NCI-H1694 treated with DMSO at 0.1 percent for 48 hours (cell line): ENCODE data around the gene BRINP3.
"Not testable (repeated sequence)": the region's sequence is repeated elsewhere in the genome, so short reads cannot be mapped to it uniquely, and the experiment has no call there.

Experiments
- DNase-seq: peaks from one replicate; lab custom pipeline; 2025; lab: John Stamatoyannopoulos, UW

The BRINP3 gene

DNA sequence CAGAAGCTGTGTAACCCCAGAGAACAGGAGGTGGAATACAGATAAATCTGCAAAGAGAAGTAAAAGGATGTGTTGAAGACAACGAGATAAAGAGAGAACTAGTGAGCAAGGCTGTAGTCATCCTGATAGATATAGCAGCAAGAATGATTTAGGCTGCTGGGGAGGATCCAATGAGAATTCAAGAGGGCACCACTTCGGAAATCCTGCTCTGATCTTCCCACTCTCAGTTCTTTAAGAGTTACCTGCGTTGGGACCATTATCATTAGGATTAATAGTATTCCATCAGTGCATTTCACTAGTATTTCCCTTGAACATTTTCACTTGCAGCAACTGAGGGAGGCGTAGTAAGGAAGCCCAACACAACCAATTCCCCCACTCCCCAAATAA is at the start of gene BRINP3:
BRINP3 (minus strand) TSS at position 103 of the 387 bp plus-strand sequence.
- no peak for DNase-seq

DNA sequence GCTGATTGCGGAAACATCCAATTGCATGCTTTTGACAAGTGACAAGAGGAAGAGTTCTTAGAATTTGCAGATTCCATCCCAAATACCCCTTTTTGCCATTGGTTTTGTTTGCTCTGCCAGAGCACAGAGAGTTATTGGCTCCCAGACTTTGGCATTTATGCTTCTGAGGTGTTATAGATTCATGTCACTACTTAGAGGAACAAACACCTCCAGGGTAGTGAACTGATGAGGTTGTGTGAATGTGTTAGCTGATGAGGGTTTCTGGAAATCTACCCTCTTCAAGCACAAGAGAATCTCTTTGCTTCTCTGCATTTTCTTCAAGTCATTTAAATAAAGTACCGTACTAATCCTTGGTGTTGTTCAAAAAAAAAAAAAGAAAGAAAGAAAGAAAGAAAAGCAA is 33.9 kb upstream of the BRINP3 start:
- DNase-seq: no peak

DNA sequence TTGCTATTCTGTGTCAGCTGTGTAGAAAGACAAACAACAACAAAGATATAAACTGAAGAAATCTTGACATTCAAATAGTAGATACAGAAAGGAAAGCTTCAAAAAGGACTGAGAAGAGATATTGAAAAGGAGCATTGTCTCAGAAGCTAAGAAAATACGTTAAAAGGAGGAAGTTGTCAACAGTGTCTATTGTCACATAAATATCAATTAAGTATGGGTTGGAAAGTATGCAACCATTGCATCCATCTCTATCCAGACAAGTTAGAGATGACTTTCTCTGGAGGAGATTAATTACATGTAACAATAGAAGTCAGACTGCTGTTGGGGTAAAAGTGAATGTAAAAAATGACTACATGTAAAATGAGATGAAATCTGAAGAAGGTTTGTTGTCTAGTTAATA is 29.7 kb upstream of the BRINP3 start:
- DNase-seq: no peak

DNA sequence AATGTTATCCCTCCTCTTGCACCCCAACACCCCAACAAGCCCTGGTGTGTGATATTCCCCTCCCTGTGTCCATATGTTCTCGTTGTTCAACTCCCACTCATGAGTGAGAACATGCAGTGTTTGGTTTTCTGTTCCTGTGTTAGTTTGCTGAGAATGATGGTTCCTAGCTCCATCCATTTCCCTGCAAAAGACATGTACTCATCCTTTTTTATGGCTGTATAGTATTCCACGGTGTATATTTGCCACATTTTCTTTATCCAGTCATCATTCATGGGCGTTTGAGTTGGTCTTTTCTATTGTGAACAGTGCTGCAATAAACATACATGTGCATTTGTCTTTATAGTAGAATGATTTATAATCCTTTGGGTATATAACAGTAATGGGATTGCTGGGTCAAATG is 26.9 kb upstream of the BRINP3 start:
- not testable (repeated sequence) for DNase-seq

DNA sequence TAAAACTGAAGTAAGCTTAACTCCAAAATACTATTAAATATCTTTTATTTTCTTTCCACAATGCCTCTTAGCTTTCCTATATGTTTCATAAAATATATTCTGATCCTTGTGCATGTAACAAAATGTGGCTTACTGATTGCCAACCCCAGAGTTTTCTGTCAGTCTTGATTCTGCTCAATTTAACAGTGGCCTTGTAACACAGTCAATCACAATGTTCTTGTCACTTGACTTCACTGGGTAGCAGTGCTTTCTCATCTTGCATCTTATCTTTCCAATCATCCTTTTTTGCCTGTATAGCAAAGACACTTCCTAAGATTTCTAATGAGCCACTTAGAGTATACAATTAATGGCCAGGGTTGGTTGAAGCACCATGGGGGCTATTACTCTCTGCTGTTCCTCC is 19.9 kb upstream of the BRINP3 start:
- no peak for DNase-seq

DNA sequence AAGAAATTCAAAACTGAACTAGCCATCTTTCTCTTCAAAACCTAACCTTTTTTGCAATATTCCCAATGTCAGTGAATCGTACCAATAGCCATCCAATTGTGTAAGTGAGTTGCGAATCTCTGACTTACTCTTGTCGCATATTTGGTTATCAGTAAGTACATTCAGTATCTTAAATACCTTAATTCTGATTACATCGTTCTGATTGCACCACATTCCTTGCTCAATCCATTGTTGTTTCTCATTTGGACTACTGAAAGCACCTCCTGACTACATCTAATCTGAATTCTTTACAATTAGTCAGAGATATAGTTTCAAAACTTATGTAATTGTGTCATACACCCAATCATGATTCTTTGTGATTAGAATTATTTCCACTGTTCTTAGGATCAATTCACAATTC is 16.8 kb upstream of the BRINP3 start:
- no peak for DNase-seq

DNA sequence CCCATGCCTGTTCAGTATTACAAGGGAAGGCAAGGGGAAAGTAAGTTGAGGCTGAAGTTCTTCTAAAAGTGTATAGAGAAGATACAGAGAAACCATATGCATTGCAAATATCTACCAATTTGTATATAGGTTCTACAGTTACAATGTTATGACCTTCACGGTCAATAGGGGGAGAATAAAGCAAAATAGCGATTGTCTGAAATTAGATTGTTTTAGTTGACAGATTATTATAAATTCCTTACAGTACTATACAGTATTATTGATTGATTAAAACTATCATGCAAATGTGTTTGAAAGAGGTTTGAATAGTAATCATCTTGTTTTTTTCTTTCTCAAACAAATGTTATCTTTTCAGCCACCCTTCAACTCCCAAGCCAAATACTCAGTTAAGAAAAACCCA is 13.7 kb upstream of the BRINP3 start:
- no peak for DNase-seq

DNA sequence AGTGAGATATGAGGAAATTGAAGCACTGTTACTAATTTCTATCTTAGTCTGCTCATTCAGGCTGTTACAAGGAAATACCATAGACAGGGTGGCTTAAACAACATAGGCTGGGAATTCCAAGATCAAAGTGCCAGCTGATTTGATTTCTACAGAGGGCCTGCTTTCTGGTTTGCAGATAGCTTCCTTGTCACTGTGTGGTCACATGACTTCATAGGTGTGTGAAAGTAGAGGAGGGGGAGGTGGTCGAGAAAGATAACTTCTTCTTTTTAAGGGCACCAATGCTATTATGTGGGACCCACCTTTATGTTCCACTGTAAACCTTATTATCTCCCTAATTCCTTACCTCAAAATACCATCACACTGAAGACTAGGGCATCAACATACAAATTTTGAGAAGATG is 6.4 kb upstream of the BRINP3 start:
- no peak for DNase-seq

DNA sequence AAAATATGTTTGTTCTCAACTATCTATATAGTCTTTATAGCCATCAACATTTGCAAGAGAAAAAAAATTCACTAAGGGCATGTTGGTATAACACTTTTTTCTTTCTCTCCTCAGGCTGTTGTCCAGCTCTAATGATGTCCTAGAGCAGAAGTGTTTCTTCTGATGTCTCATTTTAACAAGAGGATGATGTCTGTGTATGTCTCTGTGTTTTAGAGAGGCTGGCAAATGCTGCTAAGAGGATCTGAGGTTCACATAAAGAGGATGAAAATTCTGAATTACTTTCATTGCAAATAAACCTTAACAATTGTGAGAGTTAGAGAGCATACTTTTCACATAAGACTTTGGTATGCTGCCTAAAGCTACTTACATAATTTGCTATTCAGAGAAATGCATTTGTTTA is 2.6 kb upstream of the BRINP3 start:
- no peak for DNase-seq

DNA sequence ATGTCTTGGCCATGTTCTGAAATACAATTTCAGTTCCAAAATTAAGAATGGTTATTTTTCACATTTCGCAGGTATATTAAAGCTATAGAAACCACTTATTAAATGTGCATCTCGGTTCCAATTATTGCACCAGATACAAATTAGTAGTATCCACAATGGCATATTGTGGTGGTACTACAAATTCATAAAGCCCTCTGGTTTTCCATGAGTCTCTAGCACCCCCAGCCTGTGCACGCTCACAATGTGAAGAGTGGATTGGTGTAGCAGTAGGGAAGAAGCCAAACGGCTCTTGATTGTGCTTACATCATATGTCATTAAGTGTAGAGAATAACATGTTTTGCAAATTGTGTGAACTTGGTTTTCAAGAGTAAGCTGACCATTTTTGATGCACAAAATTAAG is 1.9 kb upstream of the BRINP3 start:
- DNase-seq: no peak

DNA sequence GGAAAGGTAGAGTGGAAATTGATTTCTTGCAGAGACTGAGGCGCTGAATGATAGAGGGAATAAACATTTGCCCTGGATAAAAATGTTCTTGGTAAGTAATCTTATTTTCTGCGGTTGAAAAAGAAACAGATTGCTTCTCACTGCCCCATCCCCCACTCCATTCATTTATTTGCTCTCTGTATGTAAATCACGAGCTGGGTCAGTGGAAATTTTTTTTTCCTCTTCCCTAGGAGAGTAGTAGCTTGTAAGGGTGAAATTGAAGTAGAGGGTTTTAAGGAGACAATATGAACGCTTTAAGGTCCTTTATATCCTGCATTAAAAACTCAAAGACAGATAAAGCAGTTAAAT is 1.4 kb upstream of the BRINP3 start:
- DNase-seq: no peak

DNA sequence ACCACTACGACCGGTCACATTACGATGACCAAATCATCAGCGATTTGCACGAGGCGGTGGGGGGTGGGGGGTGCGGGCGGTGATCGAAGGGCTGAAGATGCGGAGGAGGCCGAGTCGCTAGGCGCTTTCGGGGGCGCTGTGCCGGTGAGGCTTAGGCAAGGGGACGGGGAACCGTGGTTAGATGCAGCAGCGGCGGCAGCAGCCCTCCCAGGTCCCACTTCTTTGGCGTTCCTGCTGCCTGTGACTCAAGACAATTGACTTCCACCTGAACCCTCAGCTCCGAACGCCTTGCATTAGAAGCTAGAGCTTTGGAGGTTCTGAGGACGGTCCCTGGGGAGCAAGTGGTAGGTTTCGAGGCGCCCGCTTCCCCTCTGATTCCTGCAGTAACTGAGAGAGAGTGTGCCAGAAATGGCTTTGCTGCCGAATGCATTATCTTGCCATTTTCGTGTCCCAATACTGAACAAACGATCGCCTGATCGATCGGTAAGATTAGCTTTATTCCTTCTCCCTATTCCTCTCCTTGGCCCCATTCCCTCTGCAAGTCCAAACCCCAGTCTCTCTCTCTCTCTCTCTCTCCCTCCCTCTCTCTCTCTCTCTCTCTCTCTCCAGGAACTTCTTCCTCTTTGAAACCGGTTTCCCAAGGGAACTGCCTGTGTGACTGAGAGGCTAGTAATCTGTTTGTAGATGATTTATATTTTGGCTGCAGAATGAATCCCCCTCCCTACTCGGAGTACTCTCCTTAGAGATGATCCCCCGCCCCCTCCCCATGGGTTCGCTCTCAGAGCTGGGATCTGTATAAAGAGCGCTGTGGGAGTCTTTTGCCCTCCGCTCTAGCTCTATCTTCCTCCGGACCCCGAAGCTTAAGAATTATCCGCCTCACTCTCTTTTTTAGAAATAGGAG is 735 bp upstream of the BRINP3 start:
- DNase-seq: peak; percentile 54

DNA sequence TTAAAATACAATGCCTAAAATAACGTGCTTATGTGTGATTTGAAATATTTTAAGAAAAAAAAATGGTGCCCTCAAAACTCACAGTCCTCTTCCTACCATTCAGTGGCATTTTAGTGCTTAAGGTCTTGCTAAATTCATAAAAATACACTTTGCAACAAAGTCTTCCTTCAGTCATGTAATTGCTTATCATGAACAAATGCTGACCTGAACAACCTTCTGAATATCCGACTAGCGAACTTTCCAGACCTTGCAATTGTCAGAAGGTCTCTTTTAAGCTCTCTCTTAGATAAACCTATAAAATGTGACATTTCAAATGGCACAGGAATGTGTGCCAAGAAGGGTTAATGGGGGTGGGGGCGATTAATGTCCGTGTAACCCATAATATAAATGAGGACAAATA is 858 bp downstream of the BRINP3 start:
- DNase-seq: no peak

DNA sequence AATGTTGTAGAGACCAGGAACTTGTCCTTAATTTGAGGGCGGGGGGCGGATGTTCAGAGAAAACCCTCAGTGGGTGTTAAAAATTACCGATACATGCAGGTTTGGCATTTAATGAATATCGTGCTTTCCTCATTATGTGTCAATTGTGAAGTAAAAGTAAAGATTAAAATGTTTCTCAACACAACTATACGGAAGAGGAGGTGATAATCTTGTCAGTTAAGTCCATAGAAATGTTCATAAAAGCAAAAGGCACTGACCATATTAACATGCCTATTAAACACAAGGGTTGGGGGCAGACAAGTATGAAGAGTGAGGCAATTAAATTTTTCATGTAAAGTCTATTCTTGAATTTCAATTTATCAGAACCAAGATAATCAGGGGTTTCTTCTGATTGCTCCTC is 1.3 kb downstream of the BRINP3 start:
- DNase-seq: no peak

DNA sequence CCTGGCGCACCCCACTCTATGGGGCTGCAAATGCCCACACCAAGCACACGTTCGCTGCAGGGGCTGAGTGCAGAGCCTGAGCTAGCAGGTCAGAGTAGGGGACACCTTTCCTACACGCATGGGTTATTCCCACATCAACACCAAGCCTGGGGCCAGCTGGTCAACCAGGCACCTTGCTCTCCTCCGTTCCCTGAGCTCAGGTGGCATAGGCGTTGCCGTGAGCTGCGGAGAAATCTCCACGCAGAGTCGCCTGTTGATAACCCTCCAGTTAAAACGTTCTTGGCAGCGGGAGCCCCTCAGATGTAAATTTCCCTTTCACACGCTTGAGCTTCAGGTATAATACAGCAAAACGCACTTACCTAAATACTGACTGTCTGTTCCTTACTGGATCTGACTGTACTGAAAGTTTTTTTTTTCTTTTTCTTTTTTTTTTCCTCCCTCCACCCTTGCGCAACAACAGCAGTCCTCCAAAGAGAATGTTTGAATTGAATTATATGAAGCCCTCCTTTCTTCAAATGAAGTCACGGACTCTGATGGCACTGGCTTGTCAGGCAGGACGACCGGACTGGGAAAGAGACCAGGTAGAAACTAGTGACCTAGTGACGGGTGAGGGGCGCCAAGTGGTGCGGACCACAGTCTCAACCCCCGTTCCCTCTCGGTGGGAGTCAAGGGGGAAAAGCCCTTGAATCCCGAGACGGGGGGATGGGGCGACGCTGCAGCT is 2.1 kb downstream of the BRINP3 start:
- no peak for DNase-seq

DNA sequence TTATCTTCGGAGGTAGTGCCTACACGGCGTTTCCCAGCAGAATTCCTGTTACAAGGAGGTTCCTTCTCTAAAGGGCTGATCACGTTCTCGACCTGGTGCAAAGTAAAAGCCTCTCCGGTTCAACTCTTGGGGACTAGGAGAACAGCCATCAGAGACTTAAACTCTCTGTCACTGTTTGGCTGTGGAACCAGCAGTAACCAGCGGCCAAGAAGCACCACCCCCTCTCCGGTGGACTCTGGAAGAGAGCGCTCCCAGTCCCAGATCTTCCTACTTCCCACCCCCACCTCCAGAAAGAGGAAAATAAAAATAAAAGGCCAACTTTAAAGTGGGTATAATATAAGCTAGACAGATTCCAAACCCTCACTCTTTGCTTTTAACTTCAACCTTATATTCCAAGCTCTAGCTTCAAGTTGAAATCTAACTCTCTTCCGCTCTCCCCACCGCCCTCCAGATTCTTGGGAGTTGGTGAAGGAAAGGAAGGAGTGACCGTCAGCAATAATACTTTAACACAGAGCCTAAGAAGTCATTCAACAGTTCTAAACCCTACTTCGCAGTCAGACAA is 2.9 kb downstream of the BRINP3 start:
- DNase-seq: no peak

DNA sequence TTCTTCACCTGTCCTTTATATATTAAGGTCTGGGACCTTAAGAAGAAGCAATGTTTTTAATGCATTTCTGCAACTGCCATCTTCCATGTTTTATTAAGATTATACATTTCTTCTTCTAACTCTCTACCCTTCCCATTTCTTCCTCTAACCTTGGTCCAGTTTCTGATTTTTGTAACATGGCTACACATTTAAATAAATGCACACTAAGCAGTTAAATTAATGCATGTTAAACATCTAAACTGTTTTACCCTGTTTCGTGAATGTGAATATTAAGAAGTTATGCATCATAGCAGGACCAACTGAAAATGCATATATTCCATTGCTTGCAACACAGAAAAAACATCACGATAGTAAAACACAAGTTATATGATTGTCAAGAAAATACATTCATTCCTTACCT is 3.7 kb downstream of the BRINP3 start:
- no peak for DNase-seq

DNA sequence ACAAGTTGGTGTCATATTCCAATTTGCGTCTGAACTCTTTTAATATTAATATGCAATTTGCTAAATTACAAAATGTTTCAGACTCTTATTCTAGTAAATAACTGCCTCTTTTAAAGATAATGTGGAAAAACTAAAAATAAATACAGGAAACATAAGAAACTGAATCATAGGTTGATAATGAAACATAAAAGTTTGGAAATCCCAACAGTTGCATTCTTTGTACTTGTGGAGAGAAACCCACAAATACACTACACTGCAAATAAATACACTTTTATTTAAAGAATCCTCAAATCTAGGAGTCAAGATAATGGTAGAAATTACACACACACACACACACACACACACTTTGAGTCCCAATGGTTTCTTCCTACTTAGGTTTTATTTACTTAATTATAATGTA is 5.2 kb downstream of the BRINP3 start:
- DNase-seq: no peak

DNA sequence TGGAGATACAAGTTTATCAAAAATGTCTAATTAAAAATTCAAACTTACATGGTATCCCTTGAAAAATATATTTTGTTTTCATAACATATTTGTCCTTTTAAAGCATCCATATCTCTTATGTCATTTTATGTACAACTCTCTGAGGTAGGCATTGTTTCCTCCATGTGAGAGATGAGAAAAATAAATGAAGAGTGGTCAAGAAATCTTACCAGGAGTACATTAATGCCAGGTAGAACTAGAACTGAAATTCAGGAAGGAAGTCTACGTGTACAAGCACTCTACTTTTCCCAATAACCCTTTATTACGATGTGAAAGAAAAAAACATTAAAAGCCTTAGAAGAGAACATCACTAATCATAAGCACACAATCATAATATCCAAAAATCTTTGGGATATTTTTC is 5.6 kb downstream of the BRINP3 start:
- no peak for DNase-seq

DNA sequence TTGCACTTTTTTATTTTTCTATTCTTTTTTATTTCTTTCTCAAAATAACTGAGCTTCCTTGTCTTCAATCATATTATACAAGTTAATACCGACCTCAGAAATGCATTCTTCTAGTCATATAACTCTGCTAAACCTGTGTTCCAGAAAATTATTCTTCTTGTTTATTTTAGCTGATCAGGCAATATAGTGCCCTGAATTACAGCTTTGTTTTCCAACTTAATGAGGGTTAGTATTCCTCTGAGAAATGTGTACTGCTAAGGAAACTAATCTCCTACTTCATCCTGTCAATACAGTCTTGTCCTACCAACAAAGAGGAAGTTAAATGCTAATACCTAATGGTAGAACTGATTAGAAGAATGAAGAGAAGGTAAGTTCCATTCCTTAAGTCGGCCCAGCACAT is 13.0 kb downstream of the BRINP3 start:
- DNase-seq: no peak

DNA sequence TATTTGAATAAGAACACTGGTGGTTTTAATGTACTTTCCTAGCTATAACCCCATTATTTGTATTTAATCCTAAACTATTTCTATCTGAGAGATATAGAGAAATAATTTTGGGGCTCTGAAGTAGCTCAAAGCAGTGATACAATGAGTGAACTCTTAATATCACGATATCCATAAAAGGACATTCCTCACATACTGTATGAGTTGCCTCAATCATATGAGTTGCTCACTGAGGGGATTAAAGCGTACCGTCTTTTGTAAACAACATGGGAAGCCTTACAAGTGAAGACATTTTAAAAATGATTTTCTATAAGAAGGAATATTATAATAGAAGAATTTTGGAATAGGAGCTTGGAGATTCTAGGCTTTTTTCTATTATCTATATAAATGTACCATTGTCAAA is 21.5 kb downstream of the BRINP3 start:
- no peak for DNase-seq

DNA sequence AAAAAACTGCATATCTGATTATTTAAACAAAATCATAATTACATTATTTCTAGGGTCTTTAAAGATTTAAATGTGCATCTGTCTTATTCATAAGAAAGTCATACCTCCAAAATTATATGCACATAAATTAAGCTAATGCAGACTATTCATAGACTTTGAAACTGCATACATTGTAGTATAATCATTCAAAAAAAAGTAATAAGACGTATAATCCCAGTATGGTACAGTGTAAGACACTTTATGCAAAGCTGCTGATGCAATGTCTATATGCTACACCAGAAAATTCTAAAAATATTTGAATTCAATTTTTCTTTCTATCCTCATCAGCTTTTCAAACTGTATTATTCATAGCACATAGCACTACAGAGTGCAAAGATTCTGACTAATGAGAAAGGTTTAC is 22.0 kb downstream of the BRINP3 start:
- no peak for DNase-seq

DNA sequence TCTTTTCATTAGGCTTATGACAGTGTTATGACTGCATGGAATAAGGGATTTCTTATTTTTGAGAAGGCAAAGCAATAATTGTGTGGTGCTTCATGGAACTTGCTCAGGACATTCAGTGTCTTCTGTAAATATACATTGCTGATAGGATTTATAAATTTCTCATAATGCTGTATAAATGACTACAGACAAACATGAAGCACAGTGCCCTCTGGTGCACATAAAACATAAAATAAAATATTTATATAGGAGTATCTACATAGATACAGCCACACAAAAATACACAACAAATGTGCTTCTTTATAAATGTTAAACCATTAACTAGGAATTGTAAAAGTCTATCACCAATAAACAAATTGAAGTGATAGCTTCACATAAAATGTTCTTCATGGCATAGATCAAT is 24.1 kb downstream of the BRINP3 start:
- peak; percentile 28 for DNase-seq
